ENCODE data around the gene SPATA3. TPM values are rescaled to one million over a fixed set of nuclear protein-coding genes. Genes with fewer than 3 reads are reported as not detected.

Gene SPATA3
- total and polyA plus RNA-seq, 2 donors (not counting 1 experiment from before 2014, with no cell fraction given), result not detected

GRCh38 chr2:230947908-230948365 is 48.0 kb upstream of the SPATA3 start:
- Histone ChIP-seq H3K4me1 (ENCODE audit: control insufficient read depth, extremely low read depth, insufficient read depth, low read length) (no peaks in the 10 kb centered on the region), H3K36me3 (ENCODE audit: control insufficient read depth, insufficient read depth, low read length) (no peaks in the 10 kb centered on the region), H3K9me3 (ENCODE audit: control insufficient read depth, insufficient read depth, low read depth, low read length) (no peaks in the 10 kb centered on the region), H3K9ac (ENCODE audit: insufficient read depth, low read length) (no peak overlapping the region), H3K4me3 (replicated peaks in 1 of 4; ENCODE audit: control extremely low read depth in 1 of 4, insufficient read depth in 1 of 4, low read depth in 3 of 4, low read length in 4 of 4) (no peak overlapping the region), H3K27me3 (ENCODE audit: control insufficient read depth, insufficient read depth, low read length) (no peaks in the 10 kb centered on the region), H3K79me2 (ENCODE audit: control insufficient read depth, insufficient read depth, low read length) (no peaks in the 10 kb centered on the region), H3K4me2 (ENCODE audit: extremely low read depth, insufficient read depth, low read length) (no peak overlapping the region), H3K27ac (ENCODE audit: insufficient read depth, low read length) (no peak overlapping the region), H4K20me1 (ENCODE audit: control insufficient read depth, extremely low read depth, insufficient read depth, low read length) (no peaks in the 10 kb centered on the region), H2AFZ (ENCODE audit: low read length) (no peak overlapping the region)
- DNase-seq (ENCODE audit: low read depth in 2 of 2), result no peak
- TF ChIP-seq EZH2 (IDR thresholded peaks at IDR 0.05; ENCODE audit: low read length, missing control alignments) (no peak), CTCF (conservative IDR thresholded peaks at IDR 0.05 in 1 of 2, IDR thresholded peaks at IDR 0.05 in 1 of 2; ENCODE audit: low read depth in 1 of 2, low read length in 2 of 2) (no peak)

- Histone ChIP-seq H3K4me3 (replicated peaks in 1 of 4; ENCODE audit: control extremely low read depth in 1 of 4, insufficient read depth in 1 of 4, low read depth in 3 of 4, low read length in 4 of 4) (no peak overlapping the region), H3K27ac (ENCODE audit: insufficient read depth, low read length) (no peak overlapping the region), H3K79me2 (ENCODE audit: control insufficient read depth, insufficient read depth, low read length) (no peaks in the 10 kb centered on the region), H4K20me1 (ENCODE audit: control insufficient read depth, extremely low read depth, insufficient read depth, low read length) (no peaks in the 10 kb centered on the region), H3K4me1 (ENCODE audit: control insufficient read depth, extremely low read depth, insufficient read depth, low read length) (no peaks in the 10 kb centered on the region), H3K27me3 (ENCODE audit: control insufficient read depth, insufficient read depth, low read length) (no peaks in the 10 kb centered on the region), H2AFZ (ENCODE audit: low read length) (no peak overlapping the region), H3K9me3 (ENCODE audit: control insufficient read depth, insufficient read depth, low read depth, low read length) (no peaks in the 10 kb centered on the region), H3K36me3 (ENCODE audit: control insufficient read depth, insufficient read depth, low read length) (no peaks in the 10 kb centered on the region), H3K9ac (ENCODE audit: insufficient read depth, low read length) (no peak overlapping the region), H3K4me2 (ENCODE audit: extremely low read depth, insufficient read depth, low read length) (no peak overlapping the region)
- DNase-seq (ENCODE audit: low read depth in 2 of 2), result no peak
- TF ChIP-seq CTCF (conservative IDR thresholded peaks at IDR 0.05 in 1 of 2, IDR thresholded peaks at IDR 0.05 in 1 of 2; ENCODE audit: low read depth in 1 of 2, low read length in 2 of 2), result no peak
- TF ChIP-seq EZH2 (IDR thresholded peaks at IDR 0.05; ENCODE audit: low read length, missing control alignments), result no peak
Measured at GRCh38 chr2:230949966-230950873, 45.7 kb upstream of the SPATA3 start.

GRCh38 chr2:230950874-230951339 is 45.0 kb upstream of the SPATA3 start:
- no peaks in the 10 kb centered on the region for H3K79me2 ChIP-seq (ENCODE audit: control insufficient read depth, insufficient read depth, low read length)
- H2AFZ ChIP-seq (ENCODE audit: low read length), result no peak overlapping the region
- H3K4me3 ChIP-seq (replicated peaks in 1 of 4; ENCODE audit: control extremely low read depth in 1 of 4, insufficient read depth in 1 of 4, low read depth in 3 of 4, low read length in 4 of 4), result no peak overlapping the region
- DNase-seq (ENCODE audit: low read depth in 2 of 2), result no peak
- TF ChIP-seq EZH2 (IDR thresholded peaks at IDR 0.05; ENCODE audit: low read length, missing control alignments), result no peak
- TF ChIP-seq CTCF (conservative IDR thresholded peaks at IDR 0.05 in 1 of 2, IDR thresholded peaks at IDR 0.05 in 1 of 2; ENCODE audit: low read depth in 1 of 2, low read length in 2 of 2), result no peak
- no peak overlapping the region for H3K4me2 ChIP-seq (ENCODE audit: extremely low read depth, insufficient read depth, low read length)
- no peaks in the 10 kb centered on the region for H4K20me1 ChIP-seq (ENCODE audit: control insufficient read depth, extremely low read depth, insufficient read depth, low read length)
- H3K27ac ChIP-seq (ENCODE audit: insufficient read depth, low read length), result no peak overlapping the region
- H3K9ac ChIP-seq (ENCODE audit: insufficient read depth, low read length), result no peak overlapping the region
- H3K9me3 ChIP-seq (ENCODE audit: control insufficient read depth, insufficient read depth, low read depth, low read length), result no peaks in the 10 kb centered on the region
- no peaks in the 10 kb centered on the region for H3K27me3 ChIP-seq (ENCODE audit: control insufficient read depth, insufficient read depth, low read length)
- no peaks in the 10 kb centered on the region for H3K36me3 ChIP-seq (ENCODE audit: control insufficient read depth, insufficient read depth, low read length)
- no peaks in the 10 kb centered on the region for H3K4me1 ChIP-seq (ENCODE audit: control insufficient read depth, extremely low read depth, insufficient read depth, low read length)
